OCI-LY7 (cell line): ENCODE measurements around the gene STX8. TPM values are rescaled to one million over a fixed set of nuclear protein-coding genes. Genes with fewer than 3 reads are reported as not detected.

Experiments
- Bru-seq: library from RNA; stranded (reverse); fragments of 400-500 nt; gene quantifications from one replicate; lab custom pipeline; 2021; lab: Mats Ljungman, UMichigan
- BruChase-seq, 2 experiments: library from RNA; stranded (reverse); fragments of 400-500 nt; gene quantifications; one replicate each; lab custom pipeline; 2021; lab: Mats Ljungman, UMichigan
- BruUV-seq: library from RNA; stranded (reverse); fragments of 400-500 nt; replicated peaks from 2 replicates; lab custom pipeline; 2021; lab: Mats Ljungman, UMichigan
- CTCF ChIA-PET: fragments of 300-600 bp; sonication (Branson Sonifier 250); formaldehyde crosslinking; loops from one replicate; lab custom pipeline; 2022; ENCODE audit warnings: antibody characterized with exemption; ENCODE audit not compliant: unreplicated experiment; lab: Charles Lee
- POLR2A ChIA-PET: fragments of 300-600 bp; sonication (Branson Sonifier 250); formaldehyde crosslinking; loops from one replicate; lab custom pipeline; 2022; ENCODE audit warnings: antibody characterized with exemption; lab: Charles Lee
- DNase-seq: peaks from one replicate; pipeline ENCODE4 v3.0.0-alpha.2; 2015; ENCODE audit warnings: low spot score
- H2AFZ ChIP-seq: fragments of 200-600 bp; sonication (generic), shearing (Covaris generic); 2 replicates; pipeline ENCODE4 v1.6.1; 2014; ENCODE audit warnings: mild to moderate bottlenecking, antibody characterized with exemption, low read length, moderate library complexity
- H3K27ac ChIP-seq: fragments of 200-600 bp; sonication (generic); 2 replicates; pipeline ENCODE4 v1.5.1; 2014; ENCODE audit warnings: mixed run types, low read depth, mild to moderate bottlenecking, moderate library complexity, low read length, inconsistent platforms; ENCODE audit not compliant: poor library complexity, severe bottlenecking
- H3K36me3 ChIP-seq: fragments of 200-600 bp; sonication (generic); 2 replicates; pipeline ENCODE4 v1.6.1; 2014; ENCODE audit warnings: mild to moderate bottlenecking, antibody characterized with exemption, low read length, moderate library complexity, mixed read lengths; ENCODE audit not compliant: insufficient read depth
- H3K4me1 ChIP-seq: fragments of 200-600 bp; sonication (generic); 2 replicates; pipeline ENCODE4 v1.5.1; 2014; ENCODE audit warnings: mild to moderate bottlenecking, low read length; ENCODE audit not compliant: insufficient read depth, poor library complexity, severe bottlenecking
- H3K4me2 ChIP-seq: fragments of 200-600 bp; sonication (generic); 2 replicates; pipeline ENCODE4 v1.6.1; 2014; ENCODE audit warnings: mild to moderate bottlenecking, low read length
- H3K4me3 ChIP-seq: fragments of 200-600 bp; sonication (generic); 2 replicates; pipeline ENCODE4 v1.5.1; 2014; ENCODE audit warnings: mild to moderate bottlenecking, low read depth, low read length; ENCODE audit not compliant: poor library complexity, severe bottlenecking
- H3K79me2 ChIP-seq: fragments of 200-600 bp; sonication (generic); 2 replicates; pipeline ENCODE4 v1.6.1; 2016; ENCODE audit warnings: low read depth, mild to moderate bottlenecking, low read length, moderate library complexity, mixed read lengths; ENCODE audit not compliant: insufficient read depth
- H3K9me2 ChIP-seq: fragments of 200-600 bp; sonication (generic); 2 replicates; pipeline ENCODE4 v1.6.1; 2016; ENCODE audit warnings: mild to moderate bottlenecking, low read length, mixed read lengths; ENCODE audit not compliant: insufficient read depth
- H3K9me3 ChIP-seq: fragments of 200-600 bp; sonication (generic); 2 replicates; pipeline ENCODE4 v1.6.1; 2014; ENCODE audit warnings: mild to moderate bottlenecking, mixed run types, low read length, mixed read lengths
- H4K20me1 ChIP-seq: fragments of 200-600 bp; sonication (generic); 2 replicates; pipeline ENCODE4 v1.6.1; 2014; ENCODE audit warnings: mild to moderate bottlenecking, antibody characterized with exemption, low read length, moderate library complexity, mixed read lengths; ENCODE audit not compliant: insufficient read depth
- EZH2phosphoT487 ChIP-seq: fragments of 200-600 bp; sonication (generic); IDR thresholded peaks from 2 replicates; pipeline ENCODE4 v1.6.1; 2018; ENCODE audit warnings: low read depth, borderline replicate concordance, mild to moderate bottlenecking, mixed run types, antibody characterized with exemption, low read length, moderate library complexity, mixed read lengths
- intact Hi-C: fragments of 100-400 bp; cut with micrococcal nuclease; formaldehyde crosslinking; loops from one replicate; pipeline ENCODE4 v1.10.0; 2022; ENCODE audit not compliant: unreplicated experiment
- long read RNA-seq: library from polyadenylated mRNA; stranded (forward); transcript quantifications from one replicate; pipeline ENCODE4 v2.0.0, GENCODE V29; 2022
- total RNA-seq, 2 experiments: library from RNA; depleted of rRNA in 1 of 2; stranded (reverse); fragments of >200 nt in 1 of 2; shearing (Covaris generic) in 1 of 2; gene quantifications; 2 replicates each; pipeline ENCODE4 v1.2.3, GENCODE V29; 2014 to 2022
- TF ChIP-seq, protein P1 (sequence below): fragments of 200-600 bp; sonication (generic); conservative IDR thresholded peaks from 2 replicates; pipeline ENCODE4 v1.5.1; 2014; ENCODE audit warnings: mild to moderate bottlenecking, antibody characterized with exemption, low read length, moderate library complexity, mixed read lengths

The STX8 gene, protein sequence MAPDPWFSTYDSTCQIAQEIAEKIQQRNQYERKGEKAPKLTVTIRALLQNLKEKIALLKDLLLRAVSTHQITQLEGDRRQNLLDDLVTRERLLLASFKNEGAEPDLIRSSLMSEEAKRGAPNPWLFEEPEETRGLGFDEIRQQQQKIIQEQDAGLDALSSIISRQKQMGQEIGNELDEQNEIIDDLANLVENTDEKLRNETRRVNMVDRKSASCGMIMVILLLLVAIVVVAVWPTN
- total RNA-seq (2014; rRNA removed; shearing (Covaris generic)) (69.0 and 88.1 TPM in 2 replicates), total RNA-seq (2022) (56.7 and 65.0 TPM in 2 replicates), Bru-seq, nascent RNA (percentile 59 among the genes with signal in this experiment), BruChase-seq, experiment 1, labeled RNA remaining after a 6-hour chase (percentile 63 among the genes with signal in this experiment), BruChase-seq, experiment 2, labeled RNA remaining after a 2-hour chase (percentile 55 among the genes with signal in this experiment)
- long read RNA-seq, transcript STX8-201 (8 exons, 1,246 nt): major isoform, 32 of 47 reads
- long read RNA-seq, partial matches to known transcripts: 5 of 47 reads
- long read RNA-seq, other reads (novel, unspliced or antisense): 8 of 47 reads

DNA sequence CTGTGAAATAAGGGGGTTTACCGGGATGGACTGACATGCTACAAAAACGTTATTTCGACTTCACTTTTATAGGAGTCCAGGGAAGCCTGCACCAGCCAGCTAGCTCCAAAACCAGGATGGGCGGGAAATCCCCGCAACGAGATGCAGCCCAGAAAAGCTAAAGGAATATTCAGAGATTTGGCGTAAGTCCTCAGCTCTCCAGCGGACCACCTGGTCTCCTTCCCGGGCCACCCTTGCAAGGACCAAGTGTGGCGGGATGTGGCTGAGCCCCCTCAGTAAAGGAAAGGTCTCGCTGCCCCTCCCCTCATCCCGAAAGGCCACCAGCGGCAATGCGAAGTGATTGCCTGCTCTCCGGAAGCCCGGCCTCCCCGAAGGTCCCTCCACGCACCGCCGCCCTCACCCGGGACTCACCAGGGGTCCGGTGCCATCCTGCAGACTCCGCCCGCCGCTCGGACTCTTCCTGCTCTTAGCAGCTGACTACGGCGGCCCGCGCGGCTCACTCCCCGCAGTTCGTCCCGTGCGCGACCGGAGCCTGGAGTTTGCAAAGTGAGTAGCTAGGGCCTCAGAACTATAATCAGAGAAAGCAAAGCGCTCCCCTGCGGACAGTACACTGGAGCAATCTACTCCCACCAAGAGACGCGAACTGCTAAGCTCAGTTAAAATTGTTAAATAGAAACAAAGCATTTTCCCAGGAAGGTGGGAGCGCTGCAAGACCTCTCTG is at the start of gene STX8:
TSS of gene STX8 (minus strand) at position 440 of the 721 bp plus-strand sequence. CDS start at position 428, 12 bp downstream.
- H4K20me1 ChIP-seq: no peaks in the 10 kb centered on the region
- H3K36me3 ChIP-seq: no peaks in the 10 kb centered on the region
- peak within 1 kb of the TSS; percentile 96 for H3K4me3 ChIP-seq
- H3K9me3 ChIP-seq: no peaks in the 10 kb centered on the region
- H3K9me2 ChIP-seq: no peaks in the 10 kb centered on the region
- intact Hi-C loops: loop anchor here (5.0 kb wide), 1 partner anchor 152 kb away; no protein-coding TSS in a partner anchor
- H3K4me2 ChIP-seq: peak within 1 kb of the TSS; percentile 97
- H3K27ac ChIP-seq: peak within 1 kb of the TSS; percentile 23
- peak within 1 kb of the TSS; percentile 79 for H2AFZ ChIP-seq
- POLR2A ChIA-PET: interaction anchor here (0.6 to 0.8 kb wide), 2 partner anchors 9 to 21 kb away, joined by 3 to 5 read pairs; no protein-coding TSS in a partner anchor
- H3K4me1 ChIP-seq: peaks cover 10% of the 10 kb centered on the region
- no TSS peak for BruUV-seq
- CTCF ChIA-PET: interaction anchor here (0.7 kb wide), 1 partner anchor 1835 kb away, joined by 4 read pairs; no protein-coding TSS in a partner anchor
- DNase-seq: peak; percentile 91
- TF ChIP-seq, protein P1, sequence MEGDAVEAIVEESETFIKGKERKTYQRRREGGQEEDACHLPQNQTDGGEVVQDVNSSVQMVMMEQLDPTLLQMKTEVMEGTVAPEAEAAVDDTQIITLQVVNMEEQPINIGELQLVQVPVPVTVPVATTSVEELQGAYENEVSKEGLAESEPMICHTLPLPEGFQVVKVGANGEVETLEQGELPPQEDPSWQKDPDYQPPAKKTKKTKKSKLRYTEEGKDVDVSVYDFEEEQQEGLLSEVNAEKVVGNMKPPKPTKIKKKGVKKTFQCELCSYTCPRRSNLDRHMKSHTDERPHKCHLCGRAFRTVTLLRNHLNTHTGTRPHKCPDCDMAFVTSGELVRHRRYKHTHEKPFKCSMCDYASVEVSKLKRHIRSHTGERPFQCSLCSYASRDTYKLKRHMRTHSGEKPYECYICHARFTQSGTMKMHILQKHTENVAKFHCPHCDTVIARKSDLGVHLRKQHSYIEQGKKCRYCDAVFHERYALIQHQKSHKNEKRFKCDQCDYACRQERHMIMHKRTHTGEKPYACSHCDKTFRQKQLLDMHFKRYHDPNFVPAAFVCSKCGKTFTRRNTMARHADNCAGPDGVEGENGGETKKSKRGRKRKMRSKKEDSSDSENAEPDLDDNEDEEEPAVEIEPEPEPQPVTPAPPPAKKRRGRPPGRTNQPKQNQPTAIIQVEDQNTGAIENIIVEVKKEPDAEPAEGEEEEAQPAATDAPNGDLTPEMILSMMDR: peak; percentile 51
- TF ChIP-seq EZH2phosphoT487: no peak
- H3K79me2 ChIP-seq: peaks cover 20% of the 10 kb centered on the region; the same call in 1 of the 2 replicates

DNA sequence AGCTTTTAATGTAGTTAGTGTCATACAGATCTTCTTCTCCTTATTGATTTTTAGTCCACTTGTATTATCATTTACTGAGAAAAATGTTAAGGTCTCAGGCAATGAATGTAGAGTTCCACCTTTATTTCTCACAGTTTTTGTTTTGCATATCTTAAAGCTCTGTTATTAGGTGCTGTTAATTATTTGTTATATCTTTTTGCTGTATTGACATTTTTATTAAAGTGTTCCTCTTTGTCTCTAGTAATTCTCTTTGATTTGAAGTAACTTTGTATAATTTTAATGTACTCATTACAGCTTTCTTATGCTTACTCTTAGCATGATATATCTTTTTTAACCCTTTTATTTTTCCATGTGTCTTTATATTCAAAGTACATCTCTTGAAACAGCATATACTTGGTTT is 47.3 kb upstream of the STX8 start:
- intact Hi-C loops: no loop called here
- CTCF ChIA-PET: no interaction called here
- Histone ChIP-seq H2AFZ (no peak overlapping the region), H4K20me1 (no peaks in the 10 kb centered on the region), H3K4me1 (no peaks in the 10 kb centered on the region), H3K79me2 (no peaks in the 10 kb centered on the region), H3K4me2 (no peak overlapping the region), H3K4me3 (no peak overlapping the region), H3K36me3 (no peaks in the 10 kb centered on the region), H3K9me2 (no peaks in the 10 kb centered on the region), H3K9me3 (peaks cover 8% of the 10 kb centered on the region; the same call in 1 of the 2 replicates), H3K27ac (no peak overlapping the region)
- TF ChIP-seq, protein P1: no peak
- no peak for TF ChIP-seq EZH2phosphoT487
- no peak for DNase-seq
- POLR2A ChIA-PET: no interaction called here
- no TSS peak for BruUV-seq
